OCI-LY7 (cell line): ENCODE results near the gene CCL1. TPM values are rescaled to one million over a fixed set of nuclear protein-coding genes. Genes with fewer than 3 reads are reported as not detected.
A peak's percentile ranks its signal among the peaks of the same experiment; 100 is the strongest.

Experiments used
- BruUV-seq: library from RNA; stranded (reverse); fragments of 400-500 nt; replicated peaks from 2 replicates; lab custom pipeline; 2021; lab: Mats Ljungman, UMichigan
- CTCF ChIA-PET: fragments of 300-600 bp; sonication (Branson Sonifier 250); formaldehyde crosslinking; loops from one replicate; lab custom pipeline; 2022; ENCODE audit warnings: antibody characterized with exemption; ENCODE audit not compliant: unreplicated experiment; lab: Charles Lee
- POLR2A ChIA-PET: fragments of 300-600 bp; sonication (Branson Sonifier 250); formaldehyde crosslinking; loops from one replicate; lab custom pipeline; 2022; ENCODE audit warnings: antibody characterized with exemption; lab: Charles Lee
- DNase-seq: peaks from one replicate; pipeline ENCODE4 v3.0.0-alpha.2; 2015; ENCODE audit warnings: low spot score
- H2AFZ ChIP-seq: fragments of 200-600 bp; sonication (generic), shearing (Covaris generic); 2 replicates; pipeline ENCODE4 v1.6.1; 2014; ENCODE audit warnings: mild to moderate bottlenecking, antibody characterized with exemption, low read length, moderate library complexity
- H3K27ac ChIP-seq: fragments of 200-600 bp; sonication (generic); 2 replicates; pipeline ENCODE4 v1.5.1; 2014; ENCODE audit warnings: mixed run types, low read depth, mild to moderate bottlenecking, moderate library complexity, low read length, inconsistent platforms; ENCODE audit not compliant: poor library complexity, severe bottlenecking
- H3K36me3 ChIP-seq: fragments of 200-600 bp; sonication (generic); 2 replicates; pipeline ENCODE4 v1.6.1; 2014; ENCODE audit warnings: mild to moderate bottlenecking, antibody characterized with exemption, low read length, moderate library complexity, mixed read lengths; ENCODE audit not compliant: insufficient read depth
- H3K4me1 ChIP-seq: fragments of 200-600 bp; sonication (generic); 2 replicates; pipeline ENCODE4 v1.5.1; 2014; ENCODE audit warnings: mild to moderate bottlenecking, low read length; ENCODE audit not compliant: insufficient read depth, poor library complexity, severe bottlenecking
- H3K4me2 ChIP-seq: fragments of 200-600 bp; sonication (generic); 2 replicates; pipeline ENCODE4 v1.6.1; 2014; ENCODE audit warnings: mild to moderate bottlenecking, low read length
- H3K4me3 ChIP-seq: fragments of 200-600 bp; sonication (generic); 2 replicates; pipeline ENCODE4 v1.5.1; 2014; ENCODE audit warnings: mild to moderate bottlenecking, low read depth, low read length; ENCODE audit not compliant: poor library complexity, severe bottlenecking
- H3K79me2 ChIP-seq: fragments of 200-600 bp; sonication (generic); 2 replicates; pipeline ENCODE4 v1.6.1; 2016; ENCODE audit warnings: low read depth, mild to moderate bottlenecking, low read length, moderate library complexity, mixed read lengths; ENCODE audit not compliant: insufficient read depth
- H3K9me2 ChIP-seq: fragments of 200-600 bp; sonication (generic); 2 replicates; pipeline ENCODE4 v1.6.1; 2016; ENCODE audit warnings: mild to moderate bottlenecking, low read length, mixed read lengths; ENCODE audit not compliant: insufficient read depth
- H3K9me3 ChIP-seq: fragments of 200-600 bp; sonication (generic); 2 replicates; pipeline ENCODE4 v1.6.1; 2014; ENCODE audit warnings: mild to moderate bottlenecking, mixed run types, low read length, mixed read lengths
- H4K20me1 ChIP-seq: fragments of 200-600 bp; sonication (generic); 2 replicates; pipeline ENCODE4 v1.6.1; 2014; ENCODE audit warnings: mild to moderate bottlenecking, antibody characterized with exemption, low read length, moderate library complexity, mixed read lengths; ENCODE audit not compliant: insufficient read depth
- CTCF ChIP-seq: fragments of 200-600 bp; sonication (generic); conservative IDR thresholded peaks from 2 replicates; pipeline ENCODE4 v1.5.1; 2014; ENCODE audit warnings: mild to moderate bottlenecking, antibody characterized with exemption, low read length, moderate library complexity, mixed read lengths
- EZH2phosphoT487 ChIP-seq: fragments of 200-600 bp; sonication (generic); IDR thresholded peaks from 2 replicates; pipeline ENCODE4 v1.6.1; 2018; ENCODE audit warnings: low read depth, borderline replicate concordance, mild to moderate bottlenecking, mixed run types, antibody characterized with exemption, low read length, moderate library complexity, mixed read lengths
- intact Hi-C: fragments of 100-400 bp; cut with micrococcal nuclease; formaldehyde crosslinking; loops from one replicate; pipeline ENCODE4 v1.10.0; 2022; ENCODE audit not compliant: unreplicated experiment
- total RNA-seq, 2 experiments: library from RNA; depleted of rRNA in 1 of 2; stranded (reverse); fragments of >200 nt in 1 of 2; shearing (Covaris generic) in 1 of 2; gene quantifications; 2 replicates each; pipeline ENCODE4 v1.2.3, GENCODE V29; 2014 to 2022

Gene CCL1
- total RNA-seq, 2 experiments from 2014 or later: not detected

DNA sequence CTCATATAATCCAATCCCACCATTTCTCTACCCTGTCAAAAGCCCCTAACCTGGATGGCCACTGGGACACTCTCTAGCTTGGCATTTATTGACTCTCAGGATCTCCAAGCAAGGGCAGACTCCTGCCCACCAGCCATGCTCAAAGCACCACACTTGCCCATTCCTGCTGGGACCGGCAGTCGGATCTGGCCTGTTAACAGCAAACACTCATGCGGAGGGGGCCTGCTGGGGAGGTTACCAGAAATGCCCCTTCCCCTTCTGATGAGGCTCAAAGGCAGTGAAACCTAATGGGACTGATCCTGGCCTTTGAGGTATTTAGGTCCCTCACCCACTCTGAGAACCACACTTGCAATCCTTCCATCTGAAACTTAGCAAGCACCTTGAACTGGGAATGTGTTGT is 6.5 kb upstream of the CCL1 start:
- intact Hi-C loops: loop anchor here (10.0 kb wide), 1 partner anchor 465 kb away; no protein-coding TSS in a partner anchor
- H3K9me3 ChIP-seq: no peaks in the 10 kb centered on the region
- TF ChIP-seq EZH2phosphoT487 (no peak), CTCF (no peak)
- no TSS peak for BruUV-seq
- H3K79me2 ChIP-seq: no peaks in the 10 kb centered on the region
- no peaks in the 10 kb centered on the region for H3K9me2 ChIP-seq
- no peak overlapping the region for H3K4me3 ChIP-seq
- ChIA-PET POLR2A (interaction anchor here (0.7 to 2.3 kb wide), 4 partner anchors 8 to 28 kb away, joined by 3 to 14 read pairs (median 5); no protein-coding TSS in a partner anchor), CTCF (no interaction called here)
- peak overlapping the region; percentile 55; the same call in 1 of the 2 replicates for H3K4me2 ChIP-seq
- peaks cover 83% of the 10 kb centered on the region for H3K4me1 ChIP-seq
- H4K20me1 ChIP-seq: no peaks in the 10 kb centered on the region
- DNase-seq: no peak
- H3K27ac ChIP-seq: peak overlapping the region; percentile 79
- peak overlapping the region; percentile 39; the same call in 1 of the 2 replicates for H2AFZ ChIP-seq
- H3K36me3 ChIP-seq: no peaks in the 10 kb centered on the region

GRCh38 chr17:34368946-34369500 is 6.0 kb upstream of the CCL1 start:
- TF ChIP-seq EZH2phosphoT487 (no peak), CTCF (no peak)
- DNase-seq: no peak
- no peak overlapping the region for H3K4me3 ChIP-seq
- no peaks in the 10 kb centered on the region for H4K20me1 ChIP-seq
- no TSS peak for BruUV-seq
- peaks cover 88% of the 10 kb centered on the region for H3K4me1 ChIP-seq
- POLR2A ChIA-PET: interaction anchor here (0.7 to 2.3 kb wide), 4 partner anchors 8 to 28 kb away, joined by 3 to 14 read pairs (median 5); no protein-coding TSS in a partner anchor
- H3K9me3 ChIP-seq: no peaks in the 10 kb centered on the region
- H3K36me3 ChIP-seq: no peaks in the 10 kb centered on the region
- no peaks in the 10 kb centered on the region for H3K79me2 ChIP-seq
- H2AFZ ChIP-seq: no peak overlapping the region; the same call in 1 of the 2 replicates
- H3K4me2 ChIP-seq: no peak overlapping the region
- peak overlapping the region; percentile 79 for H3K27ac ChIP-seq
- CTCF ChIA-PET: interaction anchor here (2.2 kb wide), 1 partner anchor 9 kb away, joined by 8 read pairs; no protein-coding TSS in a partner anchor
- intact Hi-C loops: loop anchor here (10.0 kb wide), 1 partner anchor 466 kb away; no protein-coding TSS in a partner anchor
- H3K9me2 ChIP-seq: no peaks in the 10 kb centered on the region
